HepG2 (cell line): Measurements from ENCODE around the gene TPRA1. TPM values are rescaled to one million over a fixed set of nuclear protein-coding genes. Genes with fewer than 3 reads are reported as not detected.
A peak's percentile ranks its signal among the peaks of the same experiment; 100 is the strongest.

Experiments used
- ATAC-seq: fragments of 200-7000 bp; cut with Tn5 transposase; 3 replicates; pipeline ENCODE4 v1.9.1; 2020; ENCODE audit warnings: mild to moderate bottlenecking, moderate library complexity
- BruUV-seq: library from RNA; stranded (reverse); fragments of 400-500 nt; replicated peaks from 2 replicates; lab custom pipeline; 2021; lab: Mats Ljungman, UMichigan
- CTCF ChIA-PET: fragments of 300-600 bp; formaldehyde crosslinking; extraction: SDS; loops from one replicate; lab custom pipeline; 2021; ENCODE audit warnings: low total read pairs, inconsistent platforms, low intra/inter-chr PET ratio; lab: Yijun Ruan, JAX
- POLR2A ChIA-PET: fragments of 350-600 bp; sonication (Branson Sonifier 250); formaldehyde crosslinking; loops from one replicate; lab custom pipeline; 2020; ENCODE audit warnings: antibody characterized with exemption, inconsistent platforms; lab: Yijun Ruan, JAX
- DNase-seq: peaks from one replicate; pipeline ENCODE4 v3.0.0-alpha.2; 2015; ENCODE audit warnings: low spot score
- FAIRE-seq: peaks from 3 replicates; lab custom pipeline; 2011; peaks lifted over from hg19 to GRCh38; lab: Jason Lieb, UNC
- H2AFZ ChIP-seq: one replicate; pipeline ENCODE4 v1.6.1; 2011; ENCODE audit warnings: low read length, inconsistent platforms
- H3K27ac ChIP-seq: fragments of 300-600 bp; 3 replicates; pipeline ENCODE4 v1.8.0; 2011; ENCODE audit warnings: mixed run types, mild to moderate bottlenecking, mixed read lengths, low read length, inconsistent platforms; ENCODE audit not compliant: insufficient read depth; ENCODE audit errors: extremely low read length
- H3K27me3 ChIP-seq, 2 experiments: fragments of 200-600 bp in 1 of 2; 2 replicates in 1 of 2; 3 replicates in 1 of 2; pipeline versions ENCODE4 v1.6.0 to v1.8.0; 2011; ENCODE audit warnings: low read length in 2 of 2, mild to moderate bottlenecking in 2 of 2, moderate library complexity in 2 of 2, inconsistent platforms in 1 of 2; ENCODE audit not compliant: insufficient read depth in 2 of 2, control insufficient read depth in 1 of 2
- H3K36me3 ChIP-seq, 2 experiments: fragments of 200-600 bp in 1 of 2; replicated peaks in 1 of 2; 2 replicates in 1 of 2; 3 replicates in 1 of 2; pipeline versions ENCODE4 v1.5.1 to v1.8.0; 2011; ENCODE audit warnings: low read length in 2 of 2, inconsistent platforms in 1 of 2; ENCODE audit not compliant: insufficient read depth in 2 of 2, control insufficient read depth in 1 of 2
- H3K4me1 ChIP-seq: 2 replicates; pipeline ENCODE4 v1.5.1; 2012; ENCODE audit warnings: low read length, inconsistent platforms; ENCODE audit not compliant: insufficient read depth
- H3K4me2 ChIP-seq: 2 replicates; pipeline ENCODE4 v1.6.0; 2011; ENCODE audit warnings: low read depth, low read length, inconsistent platforms
- H3K4me3 ChIP-seq, 3 experiments: fragments of 200-600 bp in 1 of 3; sonication (generic), shearing (Covaris generic) in 1 of 3; replicated peaks in 1 of 3; 2 replicates each; pipeline ENCODE4 v1.5.1; 2011 to 2016; ENCODE audit warnings: low read length in 3 of 3, inconsistent platforms in 2 of 3, low read depth in 2 of 3, mild to moderate bottlenecking in 2 of 3, control low read depth in 1 of 3, mixed read lengths in 1 of 3; ENCODE audit not compliant: insufficient read depth in 1 of 3
- H3K79me2 ChIP-seq: one replicate; pipeline ENCODE4 v1.6.1; 2011; ENCODE audit warnings: low read length, inconsistent platforms; ENCODE audit not compliant: insufficient read depth
- H3K9ac ChIP-seq: 2 replicates; pipeline ENCODE4 v1.6.0; 2011; ENCODE audit warnings: mild to moderate bottlenecking, low read depth, low read length, inconsistent platforms; ENCODE audit not compliant: insufficient read depth
- H3K9me3 ChIP-seq: 2 replicates; pipeline ENCODE4 v1.5.1; 2012; ENCODE audit warnings: mild to moderate bottlenecking, low read length
- H4K20me1 ChIP-seq: 2 replicates; pipeline ENCODE4 v1.6.0; 2011; ENCODE audit warnings: inconsistent platforms, mild to moderate bottlenecking, low read length, moderate library complexity; ENCODE audit not compliant: insufficient read depth
- ARID2 ChIP-seq: sonication (generic); formaldehyde crosslinking; IDR thresholded peaks from 2 replicates; pipeline ENCODE4 v1.8.1; 2022; ENCODE audit warnings: mild to moderate bottlenecking, missing genetic modification reagents, borderline replicate concordance
- DNMT1 ChIP-seq: sonication (generic); formaldehyde crosslinking; IDR thresholded peaks from 2 replicates; pipeline ENCODE4 v1.5.1; 2020; ENCODE audit warnings: mild to moderate bottlenecking, missing genetic modification reagents
- FOXK1 ChIP-seq: sonication (generic); formaldehyde crosslinking; IDR thresholded peaks from 2 replicates; pipeline ENCODE4 v1.4.0; 2020; ENCODE audit warnings: low read depth, missing genetic modification reagents, borderline replicate concordance
- GLI4 ChIP-seq: sonication (generic); formaldehyde crosslinking; IDR thresholded peaks from 2 replicates; pipeline ENCODE4 v1.5.1; 2020; ENCODE audit warnings: missing genetic modification reagents, mild to moderate bottlenecking, moderate library complexity, borderline replicate concordance
- HNF4A ChIP-seq: sonication (generic); formaldehyde crosslinking; IDR thresholded peaks from 2 replicates; pipeline ENCODE4 v1.4.0; 2020; ENCODE audit warnings: missing genetic modification reagents
- HNRNPK ChIP-seq: fragments of 200-400 bp; formaldehyde crosslinking; IDR thresholded peaks from 2 replicates; pipeline ENCODE4 v1.6.1; 2018; ENCODE audit warnings: low read length, low read depth, moderate library complexity, mild to moderate bottlenecking; ENCODE audit not compliant: poor library complexity, severe bottlenecking
- HNRNPLL ChIP-seq: fragments of 200-400 bp; formaldehyde crosslinking; IDR thresholded peaks from 2 replicates; pipeline ENCODE4 v1.6.1; 2017; ENCODE audit warnings: mild to moderate bottlenecking, low read depth, low read length; ENCODE audit not compliant: poor library complexity, severe bottlenecking
- KDM1A ChIP-seq: IDR thresholded peaks from 2 replicates; pipeline ENCODE4 v1.6.1; 2016; ENCODE audit warnings: missing compliant biosample characterization
- MEF2D ChIP-seq: sonication (generic); formaldehyde crosslinking; IDR thresholded peaks from 2 replicates; pipeline ENCODE4 v1.5.1; 2020; ENCODE audit warnings: mild to moderate bottlenecking, missing genetic modification reagents
- NR2F6 ChIP-seq, 2 experiments: IDR thresholded peaks; 2 replicates each; pipeline ENCODE4 v1.6.1; 2016; ENCODE audit warnings: antibody characterized with exemption in 1 of 2, mild to moderate bottlenecking in 1 of 2
- TEAD3 ChIP-seq: optimal IDR thresholded peaks from 2 replicates; pipeline ENCODE3; 2016; ENCODE audit warnings: borderline replicate concordance
- ZBTB8A ChIP-seq: sonication (generic); formaldehyde crosslinking; IDR thresholded peaks from 2 replicates; pipeline ENCODE4 v1.4.0; 2020; ENCODE audit warnings: mild to moderate bottlenecking, low read depth, missing genetic modification reagents, borderline replicate concordance
- ZFY ChIP-seq: sonication (generic); formaldehyde crosslinking; IDR thresholded peaks from 2 replicates; pipeline ENCODE4 v1.4.0; 2020; ENCODE audit warnings: missing genetic modification reagents
- ZNF343 ChIP-seq: sonication (generic); formaldehyde crosslinking; IDR thresholded peaks from 2 replicates; pipeline ENCODE4 v1.4.0; 2020; ENCODE audit warnings: mild to moderate bottlenecking, missing genetic modification reagents
- ZNF563 ChIP-seq: sonication (generic); formaldehyde crosslinking; IDR thresholded peaks from 2 replicates; pipeline ENCODE4 v1.8.0; 2022; ENCODE audit warnings: mild to moderate bottlenecking, moderate library complexity, missing genetic modification reagents
- ZNF605 ChIP-seq: sonication (generic); formaldehyde crosslinking; IDR thresholded peaks from 2 replicates; pipeline ENCODE4 v1.8.0; 2022; ENCODE audit warnings: mild to moderate bottlenecking, missing genetic modification reagents
- ZNF891 ChIP-seq: sonication (generic); formaldehyde crosslinking; IDR thresholded peaks from 2 replicates; pipeline ENCODE4 v1.5.0; 2020; ENCODE audit warnings: mild to moderate bottlenecking, missing genetic modification reagents
- WGBS: methylation state at CpG from one replicate; pipeline ENCODE4 v1.1.6; 2017; ENCODE audit warnings: low lambda C conversion rate; 5-methylcytosine and 5-hydroxymethylcytosine counted together
- in situ Hi-C: cut with HindIII; loops from 2 replicates; pipeline ENCODE4 v1.10.0; 2017; ENCODE audit warnings: low pct_unique_long_range_greater_than_20kb; ENCODE audit not compliant: extremely low pct_ligation_motif_present
- intact Hi-C: fragments of 100-400 bp; cut with micrococcal nuclease; formaldehyde crosslinking; loops from one replicate; pipeline ENCODE4 v1.10.0; 2022; ENCODE audit not compliant: unreplicated experiment
- polyA plus RNA-seq, 8 experiments: library from polyadenylated mRNA; depleted of rRNA in 3 of 8; stranded (reverse) in 7 of 8; unstranded in 1 of 8; fragments of >200 nt; fragmentation: Illumina TruSeq in 4 of 8; extraction: Trizol in 4 of 8; gene quantifications; 2 replicates each; pipeline versions ENCODE4 v1.2.1 to v1.2.3, GENCODE V29; 2011 to 2016; ENCODE audit warnings: low read depth in 4 of 8, missing spikeins in 1 of 8, mixed read lengths in 1 of 8; ENCODE audit not compliant: insufficient read depth in 1 of 8
- total RNA-seq, 5 experiments: library from RNA; depleted of rRNA; stranded (reverse); fragments of >200 nt; fragmentation: Illumina TruSeq; extraction: Trizol; gene quantifications; 2 replicates each; pipeline ENCODE4 v1.2.3, GENCODE V29; 2016; ENCODE audit warnings: low read depth in 1 of 5
- TF ChIP-seq, protein P1 (sequence below): sonication (generic); formaldehyde crosslinking; IDR thresholded peaks from 2 replicates; pipeline ENCODE4 v1.4.0; 2020; ENCODE audit warnings: missing genetic modification reagents
- TF ChIP-seq, protein P2 (sequence below): sonication (generic); formaldehyde crosslinking; IDR thresholded peaks from 2 replicates; pipeline ENCODE4 v1.5.0; 2020; ENCODE audit warnings: missing genetic modification reagents, mild to moderate bottlenecking, borderline replicate concordance

The TPRA1 gene
- total and polyA plus RNA-seq, 2 of the 13 experiments (the other 11 are each of a cell fraction or from before 2014, with no cell fraction given) = 25.4 to 25.8 TPM

DNA sequence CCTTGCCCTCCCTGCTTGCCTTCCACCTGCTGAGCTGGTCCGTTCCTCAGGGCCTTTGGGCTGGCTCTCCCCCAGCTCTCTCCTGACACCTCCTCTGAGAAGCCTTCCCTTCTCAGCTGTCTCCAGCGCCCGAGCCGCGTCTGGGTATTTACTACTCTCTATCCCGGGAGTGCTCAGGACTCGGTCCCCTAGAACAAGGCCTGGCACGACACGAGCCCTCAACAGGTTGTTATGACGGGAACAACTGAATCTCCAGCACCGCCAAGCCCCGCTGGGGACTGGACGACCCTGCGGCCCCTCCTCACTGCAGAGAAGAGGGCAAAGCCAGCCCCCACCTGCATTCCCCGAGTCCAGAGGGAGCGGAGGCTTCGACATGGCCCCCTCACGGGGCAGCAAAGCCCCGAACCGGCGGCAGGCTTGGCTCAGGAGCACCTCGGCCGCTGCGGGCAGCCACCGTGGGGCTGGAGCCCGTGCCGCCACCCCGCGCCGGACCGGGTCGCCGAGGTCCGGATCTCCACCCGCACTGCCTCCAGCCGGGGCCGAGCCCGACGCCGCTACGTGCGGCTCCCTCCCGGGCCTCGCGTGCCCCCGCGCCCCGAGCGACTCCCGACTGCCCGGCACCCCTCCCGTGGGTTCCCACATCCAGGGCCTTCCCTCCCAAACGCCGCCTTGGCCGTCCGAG is 792 bp downstream of the TPRA1 start (continued):
- TF ChIP-seq HNRNPLL (peak; percentile 37), MEF2D (CRISPR knock-in tag) (0 out of 2 replicates have a peak, but pooled peaks have one; percentile 32), ZBTB8A (CRISPR knock-in tag) (no peak), ZNF563 (CRISPR knock-in tag) (0 out of 2 replicates have a peak, but pooled peaks have one; percentile 57), ZNF891 (CRISPR knock-in tag) (0 out of 2 replicates have a peak, but pooled peaks have one; percentile 43), FOXK1 (CRISPR knock-in tag) (no peak), HNRNPK (no peak)

DNA sequence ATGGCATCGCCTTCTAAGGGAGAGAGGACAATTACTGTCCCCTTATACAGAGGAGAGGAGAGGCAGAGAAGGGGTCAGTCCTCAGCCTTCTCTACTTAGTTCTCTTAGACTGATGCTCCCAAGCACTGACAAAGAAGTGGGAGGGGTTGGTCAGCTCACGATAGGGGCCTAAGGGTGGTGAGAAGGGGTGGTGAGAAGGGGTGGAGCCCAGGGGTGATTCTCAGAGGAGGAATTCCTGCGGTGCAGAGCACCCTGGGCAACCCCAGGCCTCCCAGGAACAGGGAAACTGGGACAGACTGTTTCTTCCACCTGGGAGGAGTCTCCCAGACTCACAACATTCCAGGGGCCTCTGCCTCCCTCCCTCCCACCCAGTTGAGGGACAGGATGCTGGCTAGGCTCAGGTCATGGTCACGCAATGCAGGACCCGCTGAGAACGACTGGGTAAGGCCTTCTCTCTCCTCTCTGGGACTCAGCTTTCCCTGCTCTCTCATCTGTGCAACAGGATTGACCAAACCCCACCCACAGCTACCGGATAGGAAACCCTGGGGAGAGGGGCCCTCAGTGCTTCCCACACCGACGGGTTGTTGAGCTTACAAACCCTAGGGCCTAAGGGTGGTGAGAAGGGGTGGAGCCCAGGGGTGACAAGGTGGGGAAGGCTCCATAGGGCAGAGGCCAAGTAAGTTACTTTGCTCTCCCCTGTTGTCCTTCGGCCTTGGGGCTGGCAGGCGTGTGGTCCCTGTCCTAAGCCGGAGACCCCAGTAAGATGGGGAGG is 1.5 kb downstream of the TPRA1 start:
- in situ Hi-C loops = no loop called here

More for the DNA sequence above, 1.5 kb downstream of the TPRA1 start:
- H3K4me2 ChIP-seq = peak overlapping the region; percentile 91
- no TSS peak for BruUV-seq
- peaks cover 18% of the 10 kb centered on the region; the same call in 1 of the 2 replicates for H4K20me1 ChIP-seq
- ChIA-PET POLR2A (interaction anchor here (1.4 kb wide), 1 partner anchor 9 kb away, joined by 15 read pairs; the partner anchor contains the start of gene MCM2), CTCF (no interaction called here)
- no peaks in the 10 kb centered on the region; a peak in 1 of 5 replicates for H3K27me3 ChIP-seq
- intact Hi-C loops = no loop called here
- peaks cover 35% of the 10 kb centered on the region for H3K4me1 ChIP-seq
- no peak overlapping the region for H2AFZ ChIP-seq
- peak overlapping the region; percentile 93 to 97 (median 94) for H3K4me3 ChIP-seq
- H3K9ac ChIP-seq = peak overlapping the region; percentile 91
- 0 out of 5 replicates have a peak, but pooled peaks cover 0 to 8% of the 10 kb centered on the region in 2 experiments for H3K36me3 ChIP-seq
- FAIRE-seq (no peak), DNase-seq (peak; percentile 23), ATAC-seq (peak; percentile 5)
- no peak for TF ChIP-seq ZNF343 (CRISPR knock-in tag)
- peak; percentile 12; the same call in 1 of the 2 replicates for TF ChIP-seq HNF4A (CRISPR knock-in tag)
- TF ChIP-seq, protein P1, sequence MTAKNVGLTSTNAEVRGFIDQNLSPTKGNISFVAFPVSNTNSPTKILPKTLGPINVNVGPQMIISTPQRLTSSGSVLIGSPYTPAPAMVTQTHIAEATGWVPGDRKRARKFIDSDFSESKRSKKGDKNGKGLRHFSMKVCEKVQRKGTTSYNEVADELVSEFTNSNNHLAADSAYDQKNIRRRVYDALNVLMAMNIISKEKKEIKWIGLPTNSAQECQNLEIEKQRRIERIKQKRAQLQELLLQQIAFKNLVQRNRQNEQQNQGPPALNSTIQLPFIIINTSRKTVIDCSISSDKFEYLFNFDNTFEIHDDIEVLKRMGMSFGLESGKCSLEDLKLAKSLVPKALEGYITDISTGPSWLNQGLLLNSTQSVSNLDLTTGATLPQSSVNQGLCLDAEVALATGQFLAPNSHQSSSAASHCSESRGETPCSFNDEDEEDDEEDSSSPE (CRISPR knock-in tag) = 0 out of 2 replicates have a peak, but pooled peaks have one; percentile 9
- TF ChIP-seq KDM1A (CRISPR knock-in tag) = no peak
- TF ChIP-seq ZNF605 (CRISPR knock-in tag) = no peak
- TF ChIP-seq, protein P2, sequence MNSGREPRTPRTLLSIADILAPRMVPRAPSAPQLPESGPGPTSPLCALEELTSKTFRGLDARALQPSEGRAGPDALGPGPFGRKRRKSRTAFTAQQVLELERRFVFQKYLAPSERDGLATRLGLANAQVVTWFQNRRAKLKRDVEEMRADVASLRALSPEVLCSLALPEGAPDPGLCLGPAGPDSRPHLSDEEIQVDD (CRISPR knock-in tag) = no peak
- TF ChIP-seq TEAD3 (CRISPR knock-in tag) = peak; percentile 79
- peak; percentile 13; the same call in 1 of the 2 replicates for TF ChIP-seq ZFY (CRISPR knock-in tag)
- no peak for TF ChIP-seq ARID2
- no peak for TF ChIP-seq GLI4 (CRISPR knock-in tag)
- peak; percentile 23; the same call in 1 of the 2 replicates for TF ChIP-seq NR2F6 (IDR thresholded peaks at IDR 0.05)
- no peak for TF ChIP-seq NR2F6 (CRISPR knock-in tag; IDR thresholded peaks at IDR 0.05)
- TF ChIP-seq DNMT1 (CRISPR knock-in tag) = no peak
- peak overlapping the region; percentile 85 for H3K27ac ChIP-seq
- peaks cover 27% of the 10 kb centered on the region for H3K79me2 ChIP-seq
- WGBS = 3% methylated on average over 4 of the region's 12 CpGs
- H3K9me3 ChIP-seq = no peaks in the 10 kb centered on the region
